NOMO-1 (cell line): ENCODE results near the gene WASL.
"Not testable (repeated sequence)": the region's sequence is repeated elsewhere in the genome, so short reads cannot be mapped to it uniquely, and the experiment has no call there.

Experiments
- DNase-seq, 2 experiments: peaks; one replicate each; lab custom pipeline; 2025; ENCODE audit not compliant: unreplicated experiment in 2 of 2; lab: John Stamatoyannopoulos, UW

Gene WASL

DNA sequence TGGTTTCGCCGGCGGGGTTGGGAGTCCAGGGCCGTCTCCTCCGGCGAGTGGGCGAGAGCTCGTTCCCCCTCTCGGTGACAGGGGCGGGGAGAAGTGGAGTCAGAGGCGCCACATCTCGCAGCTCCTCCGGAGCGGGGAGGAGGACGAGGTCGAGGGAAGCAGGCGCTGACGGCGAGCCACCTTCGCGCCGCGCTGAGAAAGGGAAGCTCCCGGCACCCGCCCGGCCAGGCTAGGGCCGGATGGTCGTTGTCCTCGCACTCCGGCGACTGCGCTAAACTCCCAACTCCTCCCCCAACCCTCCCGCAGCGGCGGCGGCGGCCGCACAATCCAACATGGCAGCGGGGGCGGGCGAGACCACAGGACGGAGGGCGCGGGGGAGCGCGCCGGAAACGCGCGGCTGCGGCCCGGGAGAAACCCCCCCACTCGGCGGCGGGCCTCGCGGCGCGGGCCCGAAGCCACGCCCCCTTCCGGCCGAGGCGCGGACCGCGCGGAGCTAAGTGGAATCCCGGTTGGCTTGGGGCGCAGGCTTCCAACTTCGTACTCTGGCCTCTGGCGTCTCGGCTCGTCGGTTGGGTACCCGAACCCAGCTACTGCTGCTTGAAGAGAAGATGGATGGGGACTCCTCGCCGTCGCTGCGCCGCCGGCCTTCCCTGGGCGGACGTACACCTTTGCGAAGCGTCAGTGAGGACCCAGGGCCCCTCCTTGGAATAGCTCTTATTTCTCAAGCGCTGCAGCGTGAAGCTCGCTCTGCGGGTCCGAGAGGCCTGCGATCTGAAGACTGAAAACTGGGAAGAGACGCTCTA lies at the start of gene WASL:
TSS of gene WASL (minus strand) at position 270 of the 803 bp plus-strand sequence. CDS start at position 1, 269 bp downstream.
- DNase-seq = peak; percentile 58 to 69

DNA sequence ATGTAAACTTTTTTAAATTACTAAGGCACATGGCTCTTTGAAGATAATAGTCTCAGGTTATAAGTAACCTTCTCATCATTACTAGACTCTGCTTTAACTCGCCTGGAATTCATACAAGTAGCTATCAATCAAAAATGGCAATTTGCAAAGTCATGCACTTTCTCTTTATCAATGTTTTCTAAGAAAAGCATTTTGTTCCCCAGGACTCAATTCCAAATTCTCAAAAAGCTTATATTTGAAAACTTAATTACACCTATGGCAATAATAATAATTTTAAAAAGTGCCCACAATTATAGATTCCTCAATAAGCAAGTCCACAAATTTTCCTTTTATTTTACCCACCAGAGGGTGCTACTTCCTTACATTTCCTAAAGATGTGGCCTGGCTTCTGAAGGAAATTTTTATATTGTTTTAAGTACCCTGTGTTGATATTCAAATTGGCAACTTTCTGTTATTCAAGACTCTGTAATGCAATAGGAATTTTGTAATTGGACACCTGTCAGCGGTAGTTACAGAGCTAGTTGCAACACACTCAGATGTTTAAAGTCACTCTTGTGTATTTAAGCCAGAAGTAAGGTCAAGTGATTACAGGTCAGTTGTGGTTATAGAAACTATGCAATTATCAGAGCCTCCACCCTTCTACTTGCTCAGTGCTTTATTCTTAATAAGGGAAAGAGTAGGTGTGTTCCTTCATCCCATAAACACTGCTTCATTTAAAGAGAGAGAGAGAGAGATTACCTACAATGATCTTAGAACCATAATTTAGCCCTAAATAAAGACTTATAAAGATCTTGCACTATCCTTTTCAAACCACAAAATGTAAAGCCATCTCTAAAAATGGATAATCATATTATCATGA lies 49.1 kb upstream of the WASL start:
- peak in 1 of 2 experiments; percentile 1 for DNase-seq

DNA sequence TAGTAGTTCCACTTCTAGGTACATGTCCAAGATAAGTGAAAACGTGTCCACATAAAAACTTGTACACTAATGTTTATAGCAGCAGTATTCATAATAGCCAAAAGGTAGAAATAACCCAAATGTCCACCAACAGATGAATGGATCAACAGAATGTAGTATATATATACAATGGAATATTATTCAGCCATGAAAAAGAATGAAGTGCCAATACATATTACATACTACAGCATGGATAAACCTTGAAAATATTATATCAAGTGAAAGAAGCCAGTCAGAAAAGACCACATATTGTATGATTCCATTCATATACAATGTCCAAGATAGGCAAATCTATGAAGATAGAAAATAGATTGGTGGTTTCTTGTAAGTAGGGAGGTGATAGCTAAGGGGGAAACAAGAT lies 47.8 kb upstream of the WASL start:
- DNase-seq = no peak

DNA sequence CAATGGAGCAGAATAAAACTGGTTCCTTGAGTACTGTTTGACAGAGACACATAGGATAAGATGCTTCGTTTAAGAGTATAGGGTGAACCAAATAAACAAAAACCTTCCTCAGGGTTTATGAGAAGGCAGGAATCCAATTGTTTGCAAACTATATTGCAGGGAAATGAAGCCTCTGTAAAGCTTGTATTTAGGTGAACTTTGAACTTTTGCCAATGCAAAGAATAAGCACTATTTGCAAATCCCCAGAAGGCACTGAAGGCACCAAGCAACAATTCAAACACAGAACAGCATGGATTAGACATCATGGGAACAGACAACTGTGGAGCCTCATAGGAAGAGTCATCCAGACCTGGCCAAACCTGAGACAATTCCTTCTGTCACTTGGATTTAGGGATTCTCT lies 47.1 kb upstream of the WASL start:
- DNase-seq = no peak

DNA sequence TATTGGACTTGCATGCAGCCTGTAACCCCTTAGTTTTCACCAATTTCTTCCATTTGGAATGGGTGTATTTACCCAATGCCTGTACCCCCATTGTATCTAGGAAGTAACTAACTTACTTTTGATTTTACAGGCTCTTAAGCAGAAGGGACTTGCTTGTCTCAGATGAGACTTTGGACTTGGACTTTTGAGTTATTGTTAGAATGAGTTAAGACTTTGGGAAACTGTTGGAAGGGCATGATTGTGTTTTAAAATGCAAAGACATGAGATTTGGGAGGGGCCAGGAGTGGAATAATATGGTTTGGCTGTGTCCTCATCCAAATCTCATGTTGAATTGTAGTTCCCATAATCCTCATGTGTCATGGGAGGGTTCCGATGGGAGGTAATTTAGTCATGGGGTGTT lies 46.3 kb upstream of the WASL start:
- not testable (repeated sequence) for DNase-seq

DNA sequence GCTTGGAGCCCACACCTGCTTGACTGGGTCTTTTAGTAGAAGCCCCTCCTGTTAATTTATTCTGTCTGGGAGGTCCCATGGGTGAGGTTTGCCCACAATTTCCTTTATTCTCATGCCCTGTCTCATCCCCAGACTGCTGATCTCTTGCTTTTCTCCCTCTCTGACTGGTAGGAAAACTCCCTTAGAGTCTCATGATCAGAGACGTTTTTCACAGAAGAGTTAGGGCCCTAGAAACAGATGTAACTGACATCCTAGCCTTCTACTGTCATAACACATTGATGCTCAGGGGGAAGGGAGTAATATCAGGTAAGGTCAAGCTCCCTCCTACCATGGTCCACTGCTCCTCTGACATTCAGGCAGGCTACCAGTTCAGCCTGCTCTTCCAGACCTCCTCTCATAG lies 43.7 kb upstream of the WASL start:
- no peak for DNase-seq

DNA sequence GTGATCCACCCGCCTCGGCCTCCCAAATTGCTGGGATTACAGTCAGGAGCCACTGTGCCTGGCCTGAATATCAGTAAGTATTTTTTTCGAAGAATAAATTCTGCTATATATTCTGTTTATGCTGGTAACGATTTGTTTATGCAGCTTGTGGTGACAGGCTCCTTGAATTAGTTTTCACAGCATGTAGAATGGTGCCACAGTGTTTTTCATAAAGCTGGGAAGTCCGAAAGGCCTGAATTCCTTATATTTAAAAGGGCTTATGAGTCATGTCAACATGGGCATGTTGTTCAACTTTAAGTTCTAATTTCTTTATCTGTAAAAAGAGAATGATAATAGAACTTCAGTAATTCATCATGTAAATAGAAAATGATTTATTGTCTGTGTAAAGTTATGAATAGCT lies 42.2 kb upstream of the WASL start:
- no peak for DNase-seq

DNA sequence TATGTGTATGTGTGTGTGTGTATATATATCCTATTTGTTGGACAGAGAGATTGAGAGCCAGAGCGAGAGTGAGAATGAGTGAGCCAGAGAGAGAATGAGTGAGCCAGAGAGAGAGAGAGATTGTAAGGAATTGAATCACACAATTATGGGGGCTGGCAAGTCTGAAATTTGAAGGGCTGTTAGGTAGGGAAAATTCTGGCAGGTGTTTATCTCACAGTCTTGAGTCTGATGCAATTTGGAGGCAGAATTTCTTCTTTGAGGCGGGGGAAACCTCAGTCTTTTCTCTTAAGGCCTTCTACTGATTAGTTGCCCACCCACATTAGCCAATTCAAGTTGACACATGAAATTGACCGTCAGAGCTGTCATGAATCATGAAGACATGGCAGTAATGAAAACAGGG lies 41.0 kb upstream of the WASL start:
- DNase-seq = no peak

DNA sequence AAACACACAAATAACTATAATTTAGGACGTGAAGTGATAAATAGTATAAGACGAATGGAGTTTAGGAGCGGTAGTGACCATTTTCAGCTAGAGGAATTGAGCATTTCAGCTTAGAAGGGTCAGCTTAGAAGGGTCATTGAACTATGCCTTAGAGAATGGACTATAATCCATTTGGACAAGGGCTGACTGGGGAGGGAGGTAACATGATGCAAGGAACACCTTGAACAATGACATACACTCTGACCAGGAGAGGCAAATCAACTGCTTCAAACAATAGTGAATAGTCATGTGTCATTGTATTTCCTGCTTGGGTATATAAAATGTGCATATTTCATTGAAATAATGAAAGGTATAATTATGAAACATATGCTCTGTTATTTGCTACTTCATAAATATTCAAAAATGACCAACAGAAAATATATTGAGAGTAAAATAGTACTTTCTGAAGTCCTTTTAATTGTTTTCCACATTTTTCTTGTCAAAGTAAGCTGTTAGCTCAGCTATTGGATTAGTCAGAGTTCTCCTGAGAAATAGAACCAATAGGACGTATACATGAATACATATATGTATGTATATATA lies 40.5 kb upstream of the WASL start:
- DNase-seq = no peak

DNA sequence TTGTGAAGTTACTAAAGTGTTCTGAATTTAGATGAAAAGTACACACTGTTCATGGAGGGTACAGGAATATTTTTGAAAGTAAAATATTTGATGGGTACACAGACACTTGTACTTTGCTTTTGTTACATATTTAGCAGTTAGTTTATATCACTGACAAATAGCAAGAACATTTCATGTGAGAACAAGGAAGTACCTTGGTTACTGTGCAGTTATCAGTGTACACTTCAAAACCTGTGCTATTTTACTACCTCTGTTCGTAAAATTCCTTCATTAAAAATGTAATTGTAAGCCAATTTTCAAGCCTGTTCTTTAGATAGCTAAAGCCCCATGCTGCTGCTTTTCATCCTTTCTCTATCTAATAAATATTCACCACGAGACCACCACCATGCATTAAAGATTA lies 39.8 kb upstream of the WASL start:
- no peak for DNase-seq

DNA sequence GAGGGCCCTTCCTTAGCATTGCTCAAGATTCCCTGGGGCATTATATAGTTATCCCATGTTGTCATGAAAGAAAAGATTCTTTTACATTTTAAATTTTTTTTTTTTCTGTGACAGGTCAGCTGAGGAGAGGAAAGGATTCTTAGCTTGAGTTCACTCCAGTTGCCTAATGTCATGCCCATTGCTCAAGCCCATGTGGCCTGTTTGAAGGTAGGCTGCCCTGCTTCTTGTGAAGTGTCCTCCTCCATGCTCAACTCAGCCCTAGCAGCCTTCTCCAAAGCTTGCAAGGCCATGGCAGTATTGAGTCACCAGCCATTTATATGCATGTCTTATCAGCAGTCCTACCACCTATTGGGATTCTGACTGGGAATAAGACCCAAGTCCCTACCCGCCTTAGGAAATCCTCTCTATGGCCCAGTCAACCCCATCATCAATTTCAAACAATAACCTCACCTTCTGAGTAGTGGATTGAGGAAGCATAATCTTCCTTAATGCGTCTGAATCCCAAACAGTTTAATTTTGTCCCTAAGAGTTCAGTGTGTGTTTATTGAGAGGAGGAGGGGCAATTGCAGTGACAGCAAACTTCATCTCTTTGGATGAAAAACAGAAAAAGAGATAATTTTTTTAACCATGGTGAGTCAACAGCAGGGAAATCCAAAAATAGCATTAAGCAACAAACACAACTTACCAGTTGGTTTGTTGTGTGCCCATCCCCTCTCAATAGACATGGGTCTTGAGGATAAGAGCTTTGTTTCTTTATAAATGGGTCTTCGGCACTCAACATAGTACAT lies 38.6 kb upstream of the WASL start:
- no peak for DNase-seq

DNA sequence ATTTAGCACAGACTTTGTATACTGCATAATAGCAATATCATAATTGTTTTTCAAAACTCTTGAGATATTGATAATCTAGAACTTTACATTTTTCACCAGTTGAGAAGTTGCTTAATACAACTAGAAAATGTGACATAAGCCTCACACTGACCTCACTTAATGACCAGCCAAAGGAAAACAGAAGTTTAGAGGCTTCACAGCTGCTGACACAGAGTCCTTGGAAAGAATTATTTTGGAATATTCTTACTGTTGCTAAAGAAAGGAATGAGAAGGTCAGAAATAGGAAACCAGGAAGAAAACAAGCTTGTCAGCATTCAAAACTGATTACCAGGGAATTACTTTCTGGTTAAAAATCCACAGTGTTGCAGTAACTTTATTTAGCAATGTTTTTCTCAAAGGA lies 35.5 kb upstream of the WASL start:
- peak in 1 of 2 experiments; percentile 0 for DNase-seq

DNA sequence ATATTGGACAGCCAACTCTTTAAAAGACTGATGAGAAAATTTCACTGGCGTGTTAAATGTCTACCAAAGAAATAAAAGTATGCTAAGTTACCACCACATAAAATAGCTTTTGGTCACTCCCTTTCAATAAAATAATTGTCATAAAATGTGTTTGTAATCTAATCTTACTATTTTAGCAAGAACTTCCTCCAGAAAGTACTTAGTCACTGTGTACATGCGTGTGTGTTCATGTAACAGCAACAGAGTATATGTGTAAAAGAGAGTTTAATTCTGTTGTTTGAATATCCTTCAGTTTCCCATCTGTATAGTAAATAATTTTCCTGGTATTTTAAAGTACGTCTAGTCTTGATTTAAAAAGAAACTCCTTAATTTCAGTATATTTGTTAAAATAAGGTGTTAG lies 35.0 kb upstream of the WASL start:
- DNase-seq = no peak

DNA sequence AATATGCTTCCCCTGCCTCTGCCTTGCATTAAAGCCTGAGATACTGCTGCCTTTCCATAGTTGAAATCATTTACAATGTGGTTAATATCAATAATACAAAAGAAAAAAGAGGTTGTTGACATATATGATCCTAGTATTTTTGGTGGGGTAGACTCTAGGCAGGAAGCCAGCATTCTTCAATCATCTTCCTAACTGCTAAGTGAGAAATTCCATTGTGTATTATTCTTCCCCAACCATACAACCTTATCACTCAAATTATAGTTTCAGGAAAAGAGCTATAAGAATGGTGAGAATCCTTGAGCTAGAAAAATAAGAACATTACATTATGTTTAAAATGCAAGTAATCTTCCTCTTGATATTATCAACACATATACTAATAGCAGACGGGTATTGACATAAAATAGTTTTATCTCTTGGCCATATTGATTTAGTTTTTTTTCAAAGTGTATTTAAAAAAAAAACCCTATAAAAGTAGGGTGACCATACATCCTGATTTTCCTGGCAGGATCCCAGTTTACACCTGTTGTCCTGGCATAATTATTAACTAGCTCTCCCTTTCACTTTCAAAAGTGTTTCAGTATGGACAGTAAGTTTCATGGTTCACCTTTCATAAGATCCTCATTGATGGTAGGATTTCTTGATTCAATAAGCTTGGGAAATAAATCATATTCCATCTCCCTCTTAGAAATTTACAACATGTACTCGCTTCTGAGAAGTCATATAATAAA lies 33.4 kb upstream of the WASL start:
- no peak for DNase-seq

DNA sequence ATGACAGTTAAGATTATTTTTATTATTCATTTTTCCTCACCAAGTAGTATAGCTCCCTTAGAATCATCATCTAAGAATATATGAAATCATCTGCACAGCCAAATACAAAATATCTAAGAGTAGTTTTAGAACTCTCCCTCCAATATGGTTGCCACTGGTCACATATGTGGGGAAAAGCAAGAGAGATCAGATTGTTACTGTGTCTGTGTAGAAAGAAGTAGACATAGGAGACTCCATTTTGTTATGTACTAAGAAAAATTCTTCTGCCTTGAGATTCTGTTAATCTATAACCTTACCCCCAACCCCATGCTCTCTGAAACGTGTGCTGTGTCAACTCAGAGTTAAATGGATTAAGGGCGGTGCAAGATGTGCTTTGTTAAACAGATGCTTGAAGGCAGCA lies 31.7 kb upstream of the WASL start:
- not testable (repeated sequence) for DNase-seq

DNA sequence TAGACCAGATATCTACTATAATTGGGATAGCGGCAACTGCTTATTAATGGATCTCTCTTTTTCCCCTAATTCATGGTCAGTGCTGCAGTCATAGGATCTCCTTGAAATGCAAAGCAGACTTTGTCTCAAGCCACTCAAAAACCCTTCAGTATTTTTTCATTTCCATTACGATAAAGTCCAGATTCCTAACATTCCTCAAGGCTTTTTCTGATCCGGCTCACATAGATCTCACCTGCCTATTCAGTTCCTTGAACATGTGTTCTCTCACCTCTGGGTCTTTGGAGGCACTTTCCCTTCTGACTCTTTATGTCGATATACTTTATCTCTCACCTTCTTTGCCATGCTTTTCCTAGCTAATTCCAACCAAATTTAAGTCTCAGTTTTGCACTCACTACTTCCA lies 25.7 kb upstream of the WASL start:
- no peak for DNase-seq

DNA sequence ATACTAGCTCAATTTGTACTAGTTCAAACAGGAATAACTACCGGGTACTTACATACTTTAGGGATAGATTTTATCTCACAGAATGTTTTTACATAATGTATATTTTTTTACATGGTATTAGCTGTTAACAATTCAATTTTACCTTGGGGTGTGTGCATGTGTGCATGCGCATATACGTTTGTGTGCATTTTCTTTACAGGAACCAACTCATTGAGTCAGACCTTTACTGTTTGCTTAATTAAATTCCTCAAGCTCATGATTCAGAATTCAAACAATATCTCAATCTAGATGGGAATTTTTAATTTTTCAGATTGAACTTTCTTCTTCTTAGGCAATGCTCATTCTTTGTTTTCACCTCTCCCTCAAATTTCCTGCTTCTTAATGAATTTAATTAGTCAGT lies 24.7 kb upstream of the WASL start:
- DNase-seq = no peak

DNA sequence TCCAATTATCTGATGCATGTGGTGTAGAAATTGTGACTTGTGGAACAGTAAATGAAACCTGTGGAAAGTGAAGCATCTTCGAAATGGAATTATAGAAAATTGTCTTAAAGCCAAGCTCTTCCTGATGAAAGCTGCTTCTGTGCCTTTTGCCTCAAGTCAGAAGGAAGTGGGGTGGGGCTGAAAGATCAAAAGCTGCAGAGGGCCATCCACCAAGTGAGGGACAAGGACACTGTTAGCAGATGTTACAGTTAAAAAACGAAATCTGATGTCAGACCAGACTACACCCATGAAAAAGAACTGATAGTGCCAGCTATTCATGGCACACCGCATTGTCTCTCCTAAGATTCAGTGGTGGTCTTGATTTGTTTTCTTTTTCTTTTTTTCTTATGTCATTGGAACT lies 23.8 kb upstream of the WASL start:
- no peak for DNase-seq

DNA sequence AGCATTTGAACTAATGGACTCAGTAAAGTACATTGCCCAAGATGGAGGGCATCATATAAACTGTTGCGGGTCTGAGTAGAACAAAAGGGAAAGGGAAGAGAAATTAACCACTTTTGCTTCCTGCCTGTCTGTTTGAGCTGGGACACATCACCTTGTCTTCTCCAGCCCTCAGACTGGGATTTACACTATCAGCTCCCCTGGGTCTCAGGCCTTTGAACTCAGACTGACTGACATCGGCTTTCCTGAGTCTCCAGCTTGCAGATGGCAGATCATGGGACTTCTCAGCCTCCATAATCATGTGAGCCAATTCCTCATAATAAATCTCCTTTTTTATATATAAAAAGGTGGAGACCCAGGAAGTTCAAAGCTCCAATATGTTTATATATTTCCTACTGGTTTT lies 23.0 kb upstream of the WASL start:
- DNase-seq = no peak

DNA sequence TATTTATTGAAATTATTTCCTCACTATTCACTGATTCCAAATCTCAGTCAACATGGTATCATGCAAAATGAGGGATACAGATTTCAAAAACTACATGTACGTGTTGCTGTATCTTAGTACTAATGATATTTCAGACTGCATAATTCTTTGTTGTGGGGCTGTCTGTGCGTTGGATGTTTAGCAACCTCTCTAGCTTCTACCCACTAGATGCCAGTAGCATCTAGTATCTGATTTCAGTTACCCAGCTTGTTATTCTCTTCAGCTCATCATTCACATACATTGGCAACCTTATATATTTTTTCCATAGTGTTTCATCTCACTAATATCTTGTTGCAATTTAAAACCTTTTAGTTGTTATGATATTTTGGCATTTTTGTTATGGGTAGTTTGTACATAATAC lies 22.5 kb upstream of the WASL start:
- DNase-seq = no peak
